ENCODE measurements around the gene CD9.
"Not testable (repeated sequence)": the region's sequence is repeated elsewhere in the genome, so short reads cannot be mapped to it uniquely, and the experiment has no call there.

CD9 gene

DNA sequence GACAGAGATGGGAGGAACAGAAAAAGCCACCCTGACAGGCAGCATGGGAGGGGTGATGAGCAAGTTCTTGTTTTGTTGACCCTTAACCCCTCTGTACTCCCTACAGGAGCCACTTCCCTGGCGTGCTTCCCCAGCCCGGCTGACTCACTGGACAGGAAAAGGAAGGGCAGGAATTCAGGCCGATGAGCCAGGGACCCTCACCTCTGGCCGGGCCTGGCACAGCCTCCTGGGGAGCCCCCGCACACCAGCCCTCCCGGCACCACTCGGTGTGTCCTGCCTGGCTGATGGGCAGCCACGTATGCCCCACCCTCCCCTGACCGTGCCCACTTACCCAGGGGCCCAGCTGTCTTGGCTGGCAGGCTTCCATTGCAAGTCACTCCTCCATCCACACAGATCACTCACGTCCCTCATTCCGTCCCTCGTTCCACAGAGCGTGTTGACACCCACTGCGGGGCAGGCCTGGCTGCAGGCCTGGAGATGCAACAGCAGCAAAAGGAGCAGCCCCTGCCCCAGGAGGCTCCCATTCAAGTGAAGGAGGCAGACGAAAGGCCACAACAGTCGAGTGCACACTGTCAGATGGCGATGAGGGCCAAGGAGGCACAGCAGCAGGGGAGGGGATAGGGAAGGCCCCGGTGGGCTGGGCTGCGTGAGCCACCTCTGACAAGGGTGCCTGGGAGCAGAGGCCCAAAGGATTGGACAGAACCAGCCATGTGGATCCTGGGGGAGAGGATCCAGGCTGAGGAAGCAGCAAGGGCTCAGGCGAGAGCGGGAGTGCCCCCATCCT is 19.7 kb upstream of the CD9 start:
- DNase-seq (ENCODE audit: low spot score) = no peak

DNA sequence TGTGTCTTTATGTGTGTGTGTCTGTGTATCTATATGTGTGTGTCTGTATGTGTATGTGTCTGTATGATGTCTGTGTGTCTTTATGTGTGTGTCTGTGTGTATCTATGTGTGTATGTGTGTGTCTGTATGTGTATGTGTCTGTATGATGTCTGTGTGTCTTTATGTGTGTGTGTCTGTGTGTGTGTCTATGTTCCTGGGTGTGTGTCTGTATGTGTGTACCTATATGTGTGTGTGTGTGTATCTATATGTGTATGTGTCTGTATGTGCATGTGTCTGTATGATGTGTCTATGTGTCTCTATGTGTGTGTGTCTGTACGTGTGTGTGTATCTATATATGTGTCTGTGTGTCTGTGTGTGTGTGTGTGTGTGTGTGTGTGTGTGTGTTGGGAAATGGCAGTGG is 19.0 kb upstream of the CD9 start:
- DNase-seq (ENCODE audit: low spot score) = no peak

- DNase-seq (ENCODE audit: low spot score) = no peak
These were observed 18.5 kb upstream of the CD9 start for GRCh38 chr12:6181583-6182278.

DNA sequence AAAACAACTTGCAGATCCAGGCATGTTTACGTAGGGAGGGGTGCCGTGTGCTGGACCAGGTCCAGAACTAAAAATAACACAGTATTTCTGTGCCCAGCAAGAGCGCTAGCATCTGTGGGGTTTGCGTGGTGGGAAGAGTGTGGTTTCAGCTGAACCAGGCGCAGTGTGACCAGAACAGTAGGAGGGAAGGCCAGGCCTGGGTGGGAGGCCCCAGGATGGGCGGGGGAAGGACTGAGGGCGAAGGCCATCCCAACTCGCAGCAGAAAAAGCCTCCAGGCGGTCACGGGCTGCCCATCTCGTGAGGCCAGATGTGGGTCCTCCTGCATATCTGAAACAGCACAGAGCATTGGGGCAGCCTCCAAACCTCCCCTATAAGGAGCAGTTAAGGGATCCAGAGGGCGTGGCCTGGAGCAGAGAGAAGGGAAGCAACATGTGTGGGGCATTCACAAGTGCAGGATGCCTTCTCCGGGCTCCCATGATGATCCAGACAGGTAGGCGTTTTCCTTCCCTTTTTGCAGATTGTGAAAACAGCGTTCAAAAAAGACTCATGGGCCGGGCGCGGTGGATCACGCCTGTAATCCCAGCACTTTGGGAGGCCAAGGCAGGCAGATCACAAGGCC is 17.8 kb upstream of the CD9 start:
- DNase-seq (ENCODE audit: low spot score) = no peak

DNA sequence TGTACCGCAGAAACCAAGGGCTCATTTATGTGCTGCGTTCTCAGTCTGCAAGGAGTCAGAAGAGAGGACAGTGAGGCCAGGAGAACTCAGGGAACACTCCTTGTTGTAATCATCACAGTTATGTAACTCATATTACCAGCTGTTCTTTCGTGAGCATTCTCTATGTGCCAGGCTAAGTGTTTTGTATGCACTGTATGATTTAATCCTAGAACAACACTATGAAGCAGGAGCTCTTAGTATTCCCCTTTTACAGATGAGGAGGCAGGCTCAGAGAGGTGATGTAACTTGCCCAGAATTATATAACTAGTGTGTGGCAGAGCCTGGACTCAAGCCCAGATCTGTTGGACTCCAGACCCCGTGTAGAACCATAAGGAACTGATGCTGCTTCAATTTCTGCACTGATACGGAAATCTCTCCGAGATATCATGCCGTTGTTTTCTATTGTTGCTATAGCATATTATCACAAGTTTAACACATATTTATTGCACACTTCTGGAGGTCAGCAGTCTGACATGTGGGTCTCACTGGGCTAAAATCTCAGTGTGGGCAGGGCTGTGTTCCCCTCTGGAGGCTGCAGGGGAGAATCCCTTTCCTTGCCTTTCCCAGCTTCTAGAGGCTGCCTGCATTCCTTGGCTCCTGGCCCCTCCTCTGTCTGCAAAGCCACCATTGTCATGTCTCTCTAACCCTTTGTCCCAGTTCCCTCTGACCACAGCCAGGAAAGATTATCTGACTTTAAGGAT is 16.3 kb upstream of the CD9 start:
- DNase-seq (ENCODE audit: low spot score) = no peak

DNA sequence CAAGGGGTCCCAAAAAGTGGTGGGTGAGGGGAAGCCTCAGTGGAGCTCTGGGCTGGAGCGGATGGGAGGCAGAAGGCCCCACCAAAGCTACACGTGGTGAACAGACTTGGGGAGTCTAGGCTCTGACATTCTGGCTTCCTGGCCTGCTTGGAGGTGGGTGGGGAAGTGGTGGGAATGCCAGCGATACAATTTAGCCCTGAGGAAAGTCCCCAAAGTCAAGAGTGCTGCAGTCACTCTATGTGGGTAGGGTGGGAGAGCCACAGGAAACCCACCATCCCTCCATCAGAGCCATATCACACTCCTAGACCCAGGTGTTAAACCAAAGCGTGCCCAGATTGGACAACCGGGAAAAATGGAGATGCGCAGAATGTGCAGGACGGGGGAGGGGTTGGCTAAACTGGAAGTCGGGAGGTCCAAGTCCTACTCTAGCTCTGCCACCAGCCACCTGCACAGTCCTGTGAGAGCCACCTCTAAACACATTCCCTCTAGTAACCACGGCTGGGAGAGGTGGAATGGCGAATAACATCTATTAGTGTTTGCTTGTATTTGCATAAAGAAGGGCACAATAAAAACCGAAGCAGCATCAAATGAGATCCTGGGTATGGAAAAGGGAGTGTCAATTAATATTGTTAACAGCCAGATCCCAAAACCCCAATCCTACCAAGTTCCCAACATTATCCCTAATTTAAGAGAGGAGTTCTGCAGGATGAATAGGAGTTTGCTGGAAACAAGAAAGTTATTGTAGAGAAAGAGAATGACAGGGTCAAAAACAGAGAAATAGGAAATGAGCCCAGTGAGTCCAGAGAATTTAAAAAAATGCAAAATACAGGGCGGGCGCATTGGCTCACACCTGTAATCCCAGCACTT is 14.0 kb upstream of the CD9 start:
- no peak for DNase-seq (ENCODE audit: low spot score)

DNA sequence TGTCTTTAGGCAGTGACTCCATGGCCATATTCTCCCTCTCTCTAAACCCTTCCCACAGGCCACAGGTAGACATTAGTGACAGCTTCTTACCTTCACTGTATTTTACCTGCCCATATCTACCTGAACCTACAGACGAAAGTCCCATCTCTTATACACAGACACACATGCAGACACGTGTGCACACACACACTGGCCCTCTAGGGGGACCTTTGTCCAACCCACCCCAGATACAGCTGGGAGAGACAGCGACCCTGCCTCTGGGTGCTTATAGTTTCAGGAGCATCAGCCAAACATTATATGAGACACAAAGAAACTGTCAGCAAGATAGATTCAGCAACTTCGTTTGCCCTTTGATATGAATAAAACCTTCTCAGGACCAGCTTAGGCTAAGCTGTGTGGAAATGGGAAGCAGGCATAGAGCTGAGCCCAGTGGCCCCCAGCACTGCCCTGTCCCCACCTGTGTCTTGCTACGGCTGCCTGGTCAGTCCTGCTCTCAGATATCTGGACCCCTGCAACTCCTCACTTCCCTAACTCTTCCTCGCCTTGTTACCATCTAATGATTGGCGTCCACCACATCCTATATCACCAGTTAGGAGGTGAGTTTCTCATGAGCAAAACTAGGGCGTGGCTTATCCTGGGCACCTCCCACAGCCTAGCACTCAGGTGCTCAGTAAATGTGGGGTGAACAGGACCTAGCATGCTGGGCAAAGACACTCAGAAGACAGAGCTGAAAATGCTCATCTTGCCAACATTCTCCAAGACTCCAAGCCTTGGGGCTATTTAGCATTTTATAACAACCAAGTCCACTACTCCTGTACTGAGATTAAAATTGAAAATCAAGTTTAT is 12.0 kb upstream of the CD9 start:
- DNase-seq (ENCODE audit: low spot score) = no peak

DNA sequence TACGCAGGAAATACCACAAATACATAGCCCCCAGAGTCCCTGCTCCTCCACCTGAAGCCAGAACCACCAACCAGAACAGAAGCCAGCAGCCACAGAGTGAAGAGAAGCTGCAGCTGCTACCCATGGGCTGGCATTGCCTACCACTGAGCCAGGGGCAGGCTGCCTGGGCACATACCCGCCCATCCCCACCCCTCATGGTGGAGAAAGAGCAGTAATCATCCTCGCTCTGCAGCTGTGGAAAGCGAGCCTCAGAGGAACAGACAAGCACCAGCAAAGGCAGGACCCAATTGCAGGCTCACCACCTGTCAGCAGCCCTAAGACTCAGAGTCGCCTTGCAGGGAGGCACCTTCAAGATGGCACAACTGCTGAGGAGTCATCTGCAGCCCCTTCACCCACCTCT is 11.2 kb upstream of the CD9 start:
- no peak for DNase-seq (ENCODE audit: low spot score)

DNA sequence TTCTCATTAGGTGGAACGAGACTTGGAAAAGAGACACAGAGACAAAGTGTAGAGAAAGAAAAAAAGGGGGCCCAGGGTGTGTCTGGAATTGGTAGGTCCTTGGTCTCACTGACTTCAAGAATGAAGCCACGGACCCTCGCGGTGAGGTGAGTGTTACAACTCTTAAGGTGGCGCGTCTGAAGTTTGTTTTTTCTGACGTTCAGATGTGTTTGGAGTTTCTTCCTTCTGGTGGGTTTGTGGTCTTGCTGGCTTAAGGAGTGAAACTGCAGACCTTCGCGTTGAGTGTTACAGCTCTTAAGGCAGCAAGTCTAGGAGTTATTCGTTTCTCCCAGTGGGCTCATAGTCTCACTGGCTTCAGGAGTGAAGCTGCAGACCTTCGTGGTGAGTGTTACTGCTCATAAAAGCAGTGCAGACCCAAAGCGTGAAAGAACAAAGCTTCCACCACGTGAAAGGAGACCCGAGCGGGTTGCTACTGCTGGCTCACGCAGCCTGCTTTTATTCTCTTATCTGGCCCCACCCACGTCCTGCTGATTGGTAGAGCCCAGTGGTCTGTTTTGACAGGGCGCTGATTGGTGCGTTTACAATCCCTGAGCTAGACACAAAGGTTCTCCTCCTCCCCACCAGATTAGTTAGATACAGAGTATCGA is 10.1 kb upstream of the CD9 start:
- DNase-seq (ENCODE audit: low spot score) = not testable (repeated sequence)

DNA sequence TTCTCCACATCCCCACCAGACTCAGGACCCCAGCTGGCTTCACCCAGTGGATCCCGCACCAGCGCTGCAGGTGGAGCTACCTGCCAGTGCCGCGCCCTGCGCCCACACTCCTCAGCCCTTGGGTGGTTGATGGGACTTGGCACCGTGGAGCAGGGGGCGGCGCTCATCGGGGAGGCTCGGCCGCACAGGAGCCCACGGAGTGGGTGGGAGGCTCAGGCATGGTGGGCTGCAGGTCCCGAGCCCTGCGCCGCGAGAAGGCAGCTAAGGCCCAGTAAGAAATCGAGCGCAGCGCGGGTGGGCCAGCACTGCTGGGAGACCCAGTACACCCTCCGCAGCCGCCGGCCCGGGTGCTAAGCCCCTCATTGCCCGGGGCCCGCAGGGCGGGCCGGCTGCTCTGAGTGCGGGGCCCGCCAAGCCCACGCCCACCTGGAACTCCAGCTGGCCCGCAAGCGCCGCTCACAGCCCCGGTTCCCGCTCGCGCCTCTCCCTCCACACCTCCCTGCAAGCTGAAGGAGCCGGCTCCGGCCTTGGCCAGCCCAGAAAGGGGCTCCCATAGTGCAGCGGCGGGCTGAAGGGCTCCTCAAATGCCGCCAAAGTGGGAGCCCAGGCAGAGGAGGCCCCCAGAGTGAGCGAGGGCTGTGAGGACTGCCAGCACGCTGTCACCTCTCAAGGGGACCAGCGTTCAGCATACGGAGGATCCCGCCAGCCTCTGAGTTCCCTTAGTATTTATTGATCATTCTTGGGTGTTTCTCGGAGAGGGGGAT is 9.3 kb upstream of the CD9 start:
- DNase-seq (ENCODE audit: low spot score) = not testable (repeated sequence)

- DNase-seq (ENCODE audit: low spot score) = no peak
These were observed 7.4 kb upstream of the CD9 start for GRCh38 chr12:6192604-6193380.

- DNase-seq (ENCODE audit: low spot score) = no peak
These were observed 6.1 kb upstream of the CD9 start for GRCh38 chr12:6193853-6194815.

DNA sequence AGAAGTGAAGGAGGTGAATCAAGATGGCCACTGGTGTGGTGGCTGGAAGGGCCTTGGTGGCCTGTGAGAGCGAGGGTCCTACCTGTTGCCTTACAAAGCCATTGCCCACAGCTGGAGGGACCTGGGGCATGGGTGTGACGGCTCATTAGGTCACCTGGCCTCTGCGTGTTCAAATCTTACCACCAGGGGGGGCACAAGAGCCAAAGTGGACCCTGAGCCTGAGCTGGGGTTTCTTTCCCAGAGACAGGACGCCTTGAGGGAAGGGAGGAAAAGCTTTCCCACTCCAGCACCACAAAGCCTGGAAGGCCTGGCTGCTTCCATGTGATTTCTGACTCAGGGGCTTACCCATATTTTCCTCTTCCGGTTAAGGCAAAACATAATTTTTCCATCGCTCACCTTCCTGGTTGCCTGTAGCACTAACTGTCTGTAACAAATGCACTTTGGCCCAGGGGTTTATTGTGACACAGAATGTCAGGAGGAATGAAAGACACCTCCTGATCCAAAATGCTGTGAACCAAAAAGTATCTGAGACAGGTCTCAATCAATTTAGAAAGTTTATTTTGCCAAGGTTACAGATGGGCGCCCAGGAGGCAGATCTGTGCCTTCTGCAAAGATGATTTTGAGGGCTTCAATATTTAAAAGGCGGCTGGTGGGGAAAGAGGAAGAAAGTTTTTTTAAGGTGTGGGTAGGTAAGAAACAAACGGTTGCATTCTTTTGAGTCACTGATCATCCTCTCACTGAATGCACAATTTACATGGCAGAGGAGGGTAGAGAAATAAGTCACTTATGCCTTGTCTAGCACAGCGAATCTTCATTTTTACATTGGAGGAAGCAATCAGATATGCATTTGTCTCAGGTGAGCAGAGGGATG is 4.3 kb upstream of the CD9 start:
- DNase-seq (ENCODE audit: low spot score) = peak; percentile 79

- no peak for DNase-seq (ENCODE audit: low spot score)
These were observed 2.1 kb upstream of the CD9 start for GRCh38 chr12:6198051-6198450.

- no peak for DNase-seq (ENCODE audit: low spot score)
These were observed 1.6 kb upstream of the CD9 start for GRCh38 chr12:6198556-6198955.

DNA sequence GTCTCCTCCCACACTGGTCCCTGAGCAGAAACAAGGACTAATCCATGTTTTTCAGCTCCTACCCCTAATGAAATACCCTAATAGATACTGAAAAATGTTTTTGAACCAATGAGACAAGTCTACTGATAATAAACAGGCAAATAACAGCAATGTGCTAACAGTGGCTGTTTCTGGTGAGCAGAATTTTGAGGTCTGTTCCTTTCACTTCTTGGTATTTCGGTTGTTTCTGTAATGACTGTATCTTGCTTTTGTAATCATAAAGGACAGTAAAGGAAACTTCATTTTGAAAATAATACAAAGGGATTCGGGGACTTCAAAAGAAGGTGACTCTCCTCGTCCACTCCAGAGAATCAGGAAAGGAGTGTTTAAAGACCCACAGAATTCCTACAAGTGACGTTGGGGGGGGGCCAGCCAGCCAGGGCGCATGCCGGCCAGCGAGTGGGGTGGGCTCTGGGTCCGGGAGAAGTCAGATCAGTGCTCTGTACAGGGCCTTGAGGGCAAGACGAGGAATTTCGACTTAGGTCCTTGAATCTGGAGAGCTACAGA is 1.1 kb upstream of the CD9 start:
- no peak for DNase-seq (ENCODE audit: low spot score)
